Activated CD4-positive, alpha-beta T cell treated with anti-CD3 and anti-CD28 coated beads, Interleukin-2, amount 10 ng/mL, durations not matched to agents 24 days and 14 days (primary cell): Measurements from ENCODE around the gene SRGAP1. TPM values are rescaled to one million over a fixed set of nuclear protein-coding genes. Genes with fewer than 3 reads are reported as not detected.

Source experiments
- DNase-seq: peaks from one replicate; pipeline ENCODE4 v3.0.0; 2022
- H3K27ac Mint-ChIP-seq: one replicate; pipeline ENCODE4 v1.8.0; 2022; ENCODE audit warnings: mild to moderate bottlenecking, mixed read lengths
- H3K27me3 Mint-ChIP-seq: one replicate; pipeline ENCODE4 v1.8.0; 2022; ENCODE audit warnings: mixed read lengths
- H3K36me3 Mint-ChIP-seq: one replicate; pipeline ENCODE4 v1.8.0; 2022; ENCODE audit warnings: low read depth, mild to moderate bottlenecking, mixed read lengths
- H3K4me1 Mint-ChIP-seq: one replicate; pipeline ENCODE4 v1.8.0; 2021; ENCODE audit warnings: mixed read lengths
- H3K4me3 Mint-ChIP-seq: one replicate; pipeline ENCODE4 v1.8.0; 2022; ENCODE audit warnings: mild to moderate bottlenecking, moderate library complexity, mixed read lengths
- H3K9me3 Mint-ChIP-seq: one replicate; pipeline ENCODE4 v1.8.0; 2021; ENCODE audit warnings: mixed read lengths
- intact Hi-C: fragments of 100-400 bp; cut with micrococcal nuclease; formaldehyde crosslinking; loops from one replicate; pipeline ENCODE4 v1.15.1; 2023
- total RNA-seq: library from RNA; stranded (reverse); gene quantifications from 2 replicates; pipeline ENCODE4 v1.2.3, GENCODE V29; 2022

SRGAP1 gene
- total RNA-seq, 1 donor from 2014 or later = 0.16 TPM

GRCh38 chr12:64175254-64175945 is 330.9 kb downstream of the SRGAP1 start:
- intact Hi-C loops = no loop called here
- no peaks in the 10 kb centered on the region for H3K27me3 Mint-ChIP-seq
- H3K9me3 Mint-ChIP-seq = no peaks in the 10 kb centered on the region
- H3K4me3 Mint-ChIP-seq = no peak overlapping the region
- H3K4me1 Mint-ChIP-seq = no peaks in the 10 kb centered on the region
- no peaks in the 10 kb centered on the region for H3K36me3 Mint-ChIP-seq
- no peak overlapping the region for H3K27ac Mint-ChIP-seq
- no peak for DNase-seq

GRCh38 chr12:64177001-64177400 is 332.5 kb downstream of the SRGAP1 start:
- Mint-ChIP-seq H3K9me3 (no peaks in the 10 kb centered on the region), H3K27me3 (no peaks in the 10 kb centered on the region), H3K27ac (no peak overlapping the region), H3K4me1 (no peaks in the 10 kb centered on the region), H3K36me3 (no peaks in the 10 kb centered on the region), H3K4me3 (no peak overlapping the region)
- intact Hi-C loops = no loop called here
- DNase-seq = no peak

GRCh38 chr12:64178122-64178521 is 333.6 kb downstream of the SRGAP1 start:
- H3K4me3 Mint-ChIP-seq = no peak overlapping the region
- H3K36me3 Mint-ChIP-seq = no peaks in the 10 kb centered on the region
- H3K27ac Mint-ChIP-seq = no peak overlapping the region
- intact Hi-C loops = no loop called here
- DNase-seq = no peak
- no peaks in the 10 kb centered on the region for H3K4me1 Mint-ChIP-seq
- no peaks in the 10 kb centered on the region for H3K9me3 Mint-ChIP-seq
- no peaks in the 10 kb centered on the region for H3K27me3 Mint-ChIP-seq

GRCh38 chr12:64180951-64181350 is 336.5 kb downstream of the SRGAP1 start:
- H3K36me3 Mint-ChIP-seq = no peaks in the 10 kb centered on the region
- intact Hi-C loops = no loop called here
- H3K27ac Mint-ChIP-seq = no peak overlapping the region
- no peaks in the 10 kb centered on the region for H3K27me3 Mint-ChIP-seq
- no peaks in the 10 kb centered on the region for H3K9me3 Mint-ChIP-seq
- H3K4me3 Mint-ChIP-seq = no peak overlapping the region
- no peak for DNase-seq
- H3K4me1 Mint-ChIP-seq = no peaks in the 10 kb centered on the region

- H3K27me3 Mint-ChIP-seq = no peaks in the 10 kb centered on the region
- H3K4me3 Mint-ChIP-seq = no peak overlapping the region
- intact Hi-C loops = no loop called here
- no peaks in the 10 kb centered on the region for H3K4me1 Mint-ChIP-seq
- no peaks in the 10 kb centered on the region for H3K36me3 Mint-ChIP-seq
- H3K27ac Mint-ChIP-seq = no peak overlapping the region
- no peak for DNase-seq
- H3K9me3 Mint-ChIP-seq = no peaks in the 10 kb centered on the region
Measured at GRCh38 chr12:64181430-64182291, 337.2 kb downstream of the SRGAP1 start.

GRCh38 chr12:64184216-64184615 is 339.7 kb downstream of the SRGAP1 start:
- intact Hi-C loops = no loop called here
- H3K4me1 Mint-ChIP-seq = no peaks in the 10 kb centered on the region
- H3K9me3 Mint-ChIP-seq = no peaks in the 10 kb centered on the region
- no peaks in the 10 kb centered on the region for H3K27me3 Mint-ChIP-seq
- no peaks in the 10 kb centered on the region for H3K36me3 Mint-ChIP-seq
- no peak overlapping the region for H3K4me3 Mint-ChIP-seq
- no peak overlapping the region for H3K27ac Mint-ChIP-seq
- DNase-seq = no peak

- H3K36me3 Mint-ChIP-seq = no peaks in the 10 kb centered on the region
- intact Hi-C loops = no loop called here
- no peaks in the 10 kb centered on the region for H3K4me1 Mint-ChIP-seq
- DNase-seq = no peak
- no peak overlapping the region for H3K27ac Mint-ChIP-seq
- no peaks in the 10 kb centered on the region for H3K9me3 Mint-ChIP-seq
- no peaks in the 10 kb centered on the region for H3K27me3 Mint-ChIP-seq
- H3K4me3 Mint-ChIP-seq = no peak overlapping the region
Measured at GRCh38 chr12:64186789-64187188, 342.3 kb downstream of the SRGAP1 start.

- no peaks in the 10 kb centered on the region for H3K9me3 Mint-ChIP-seq
- H3K4me3 Mint-ChIP-seq = no peak overlapping the region
- intact Hi-C loops = no loop called here
- H3K4me1 Mint-ChIP-seq = no peaks in the 10 kb centered on the region
- H3K27ac Mint-ChIP-seq = no peak overlapping the region
- no peaks in the 10 kb centered on the region for H3K27me3 Mint-ChIP-seq
- DNase-seq = no peak
- peaks cover 2% of the 10 kb centered on the region for H3K36me3 Mint-ChIP-seq
Measured at GRCh38 chr12:64187370-64187769, 342.9 kb downstream of the SRGAP1 start.

- peaks cover 3% of the 10 kb centered on the region for H3K4me1 Mint-ChIP-seq
- H3K4me3 Mint-ChIP-seq = no peak overlapping the region
- no peak for DNase-seq
- no peak overlapping the region for H3K27ac Mint-ChIP-seq
- no peaks in the 10 kb centered on the region for H3K9me3 Mint-ChIP-seq
- peaks cover 6% of the 10 kb centered on the region for H3K36me3 Mint-ChIP-seq
- H3K27me3 Mint-ChIP-seq = no peaks in the 10 kb centered on the region
- intact Hi-C loops = no loop called here
Measured at GRCh38 chr12:64187794-64188193, 343.3 kb downstream of the SRGAP1 start.

- Mint-ChIP-seq H3K9me3 (peaks cover 3% of the 10 kb centered on the region), H3K27me3 (no peaks in the 10 kb centered on the region)
Measured at GRCh38 chr12:64189530-64189929, 345.0 kb downstream of the SRGAP1 start.

GRCh38 chr12:64190140-64190539 is 345.6 kb downstream of the SRGAP1 start:
- Mint-ChIP-seq H3K27ac (no peak overlapping the region), H3K36me3 (peaks cover 26% of the 10 kb centered on the region), H3K9me3 (peaks cover 3% of the 10 kb centered on the region), H3K27me3 (no peaks in the 10 kb centered on the region), H3K4me3 (no peak overlapping the region), H3K4me1 (peaks cover 10% of the 10 kb centered on the region)
- no peak for DNase-seq
- intact Hi-C loops = no loop called here

More at GRCh38 chr12:64189530-64189929, 345.0 kb downstream of the SRGAP1 start:
- Mint-ChIP-seq H3K4me3 (no peak overlapping the region), H3K4me1 (peaks cover 10% of the 10 kb centered on the region), H3K36me3 (peaks cover 22% of the 10 kb centered on the region), H3K27ac (no peak overlapping the region)
- intact Hi-C loops = no loop called here
- no peak for DNase-seq

- H3K4me3 Mint-ChIP-seq = no peak overlapping the region
- peaks cover 10% of the 10 kb centered on the region for H3K4me1 Mint-ChIP-seq
- no peaks in the 10 kb centered on the region for H3K27me3 Mint-ChIP-seq
Measured at GRCh38 chr12:64192644-64193444, 348.3 kb downstream of the SRGAP1 start.

GRCh38 chr12:64193931-64194330 is 349.4 kb downstream of the SRGAP1 start:
- Mint-ChIP-seq H3K9me3 (peaks cover 3% of the 10 kb centered on the region), H3K27me3 (no peaks in the 10 kb centered on the region), H3K4me1 (peaks cover 10% of the 10 kb centered on the region), H3K36me3 (peaks cover 26% of the 10 kb centered on the region), H3K4me3 (no peak overlapping the region), H3K27ac (no peak overlapping the region)
- intact Hi-C loops = no loop called here
- DNase-seq = no peak

More at GRCh38 chr12:64192644-64193444, 348.3 kb downstream of the SRGAP1 start:
- peaks cover 3% of the 10 kb centered on the region for H3K9me3 Mint-ChIP-seq
- peaks cover 26% of the 10 kb centered on the region for H3K36me3 Mint-ChIP-seq
- intact Hi-C loops = no loop called here
- no peak overlapping the region for H3K27ac Mint-ChIP-seq
- no peak for DNase-seq
